GM12864 (cell line): ENCODE data around the gene RERG.

Source experiments
- DNase-seq: peaks from one replicate; pipeline ENCODE4 v3.0.0-alpha.2; 2011; ENCODE audit warnings: low read depth
- H3K4me3 ChIP-seq: 2 replicates; pipeline ENCODE4 v1.5.1; 2011; ENCODE audit warnings: mild to moderate bottlenecking, low read depth, low read length, control low read depth
- TF ChIP-seq, protein P1 (sequence below): IDR thresholded peaks from 2 replicates; pipeline ENCODE4 v1.5.1; 2011; ENCODE audit warnings: low read depth, mild to moderate bottlenecking, moderate library complexity, low read length, control low read depth, inconsistent platforms; ENCODE audit errors: missing control alignments

The RERG gene

DNA sequence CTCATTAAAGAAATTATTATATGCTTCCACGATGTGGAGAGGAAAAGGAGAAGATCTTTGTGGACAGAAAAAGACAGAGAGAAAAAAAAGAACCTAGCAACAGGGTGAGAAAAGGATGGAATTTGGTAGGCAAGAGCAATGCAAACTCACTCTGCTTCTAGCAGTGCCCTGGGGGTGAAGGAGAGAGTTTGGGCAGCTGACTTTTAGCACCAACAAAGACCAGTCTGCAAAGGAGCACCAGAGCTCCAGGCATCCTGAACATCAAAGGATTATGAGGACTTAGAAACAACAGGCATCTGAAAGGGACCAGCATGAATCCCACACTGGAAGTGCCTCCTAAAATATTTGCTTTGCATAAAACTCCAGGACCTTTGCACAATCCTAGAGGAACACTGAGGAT, 32.8 kb upstream of the RERG start:
- H3K4me3 ChIP-seq = no peak overlapping the region
- TF ChIP-seq, protein P1, sequence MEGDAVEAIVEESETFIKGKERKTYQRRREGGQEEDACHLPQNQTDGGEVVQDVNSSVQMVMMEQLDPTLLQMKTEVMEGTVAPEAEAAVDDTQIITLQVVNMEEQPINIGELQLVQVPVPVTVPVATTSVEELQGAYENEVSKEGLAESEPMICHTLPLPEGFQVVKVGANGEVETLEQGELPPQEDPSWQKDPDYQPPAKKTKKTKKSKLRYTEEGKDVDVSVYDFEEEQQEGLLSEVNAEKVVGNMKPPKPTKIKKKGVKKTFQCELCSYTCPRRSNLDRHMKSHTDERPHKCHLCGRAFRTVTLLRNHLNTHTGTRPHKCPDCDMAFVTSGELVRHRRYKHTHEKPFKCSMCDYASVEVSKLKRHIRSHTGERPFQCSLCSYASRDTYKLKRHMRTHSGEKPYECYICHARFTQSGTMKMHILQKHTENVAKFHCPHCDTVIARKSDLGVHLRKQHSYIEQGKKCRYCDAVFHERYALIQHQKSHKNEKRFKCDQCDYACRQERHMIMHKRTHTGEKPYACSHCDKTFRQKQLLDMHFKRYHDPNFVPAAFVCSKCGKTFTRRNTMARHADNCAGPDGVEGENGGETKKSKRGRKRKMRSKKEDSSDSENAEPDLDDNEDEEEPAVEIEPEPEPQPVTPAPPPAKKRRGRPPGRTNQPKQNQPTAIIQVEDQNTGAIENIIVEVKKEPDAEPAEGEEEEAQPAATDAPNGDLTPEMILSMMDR = no peak
- DNase-seq = no peak

DNA sequence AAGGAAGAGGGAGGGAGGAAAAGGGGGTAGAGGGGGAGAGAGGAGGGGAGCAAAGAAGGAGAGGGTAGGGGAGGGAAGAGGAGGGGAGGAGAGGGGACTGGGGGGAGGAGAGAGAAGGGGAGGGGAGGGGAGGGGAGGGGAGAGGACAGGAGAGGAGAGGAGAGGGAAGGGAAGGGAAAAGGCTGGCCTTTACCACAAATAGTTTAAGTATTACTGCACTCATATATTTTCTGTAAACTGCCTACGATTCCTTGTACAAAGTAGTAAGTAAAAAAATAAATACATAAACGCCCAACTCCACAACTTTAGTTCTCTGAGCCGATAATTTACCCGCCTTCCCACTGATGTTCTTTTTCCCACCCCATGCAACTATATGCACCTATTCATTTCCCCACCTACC, 23.7 kb upstream of the RERG start:
- no peak overlapping the region for H3K4me3 ChIP-seq
- TF ChIP-seq, protein P1 = no peak
- no peak for DNase-seq

DNA sequence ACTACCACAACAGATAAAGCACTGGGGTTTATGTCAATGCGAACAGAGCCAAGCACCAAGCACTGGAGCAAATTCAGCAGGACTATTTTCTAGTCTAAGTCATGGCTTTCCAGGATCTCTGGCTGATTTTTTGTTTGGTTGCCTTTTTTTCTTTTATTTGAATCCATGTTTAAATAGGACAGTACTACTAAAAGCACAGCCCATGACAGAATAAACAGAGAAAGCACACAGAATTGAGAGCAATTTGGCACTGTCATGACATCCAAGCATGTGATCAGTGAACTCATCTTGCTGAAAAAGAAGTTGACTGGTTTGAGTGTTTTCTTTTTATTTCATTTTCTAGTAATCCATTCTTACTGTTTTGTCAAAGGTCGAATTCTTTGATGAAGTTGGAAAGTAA, 23.1 kb upstream of the RERG start:
- H3K4me3 ChIP-seq = no peak overlapping the region
- TF ChIP-seq, protein P1 = no peak
- no peak for DNase-seq

DNA sequence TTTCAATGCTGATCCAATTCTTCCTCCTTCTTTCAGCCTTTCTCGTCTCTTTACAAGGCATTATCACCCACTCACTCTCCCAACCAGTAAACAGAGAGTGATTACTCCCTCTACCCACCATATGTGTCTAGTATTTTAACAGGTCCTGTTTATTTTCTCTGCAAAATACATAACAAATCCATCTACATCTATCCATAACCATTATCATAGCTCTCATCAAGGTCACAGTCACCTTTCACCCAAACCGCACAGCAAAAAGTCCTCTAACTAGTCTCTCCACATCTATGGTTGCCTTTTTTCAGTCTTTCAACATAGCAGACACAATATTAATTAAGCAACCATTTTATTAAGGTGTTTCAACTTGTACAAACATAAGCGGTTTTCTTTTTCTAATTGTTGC, 21.9 kb upstream of the RERG start:
- DNase-seq = no peak
- H3K4me3 ChIP-seq = no peak overlapping the region
- TF ChIP-seq, protein P1 = no peak

DNA sequence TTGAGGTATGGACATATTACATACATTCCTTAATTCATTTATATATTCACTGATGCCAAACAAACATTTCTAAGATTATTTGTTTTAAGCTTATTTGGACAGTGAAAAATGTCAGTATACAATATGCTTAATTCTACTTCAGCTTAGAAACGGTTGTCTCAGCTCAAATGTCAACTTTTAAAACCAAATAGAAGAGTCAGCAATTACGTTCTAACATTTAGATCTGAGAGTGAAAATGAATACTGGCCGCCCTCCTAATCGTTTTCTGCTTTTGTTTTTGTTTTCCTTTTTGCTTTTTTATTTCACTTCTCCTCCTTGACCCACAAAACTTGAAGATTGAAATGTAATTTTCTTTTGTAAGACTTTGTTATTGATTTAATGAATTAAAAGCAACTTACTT, 19.7 kb upstream of the RERG start:
- H3K4me3 ChIP-seq = no peak overlapping the region
- TF ChIP-seq, protein P1 = no peak
- no peak for DNase-seq

DNA sequence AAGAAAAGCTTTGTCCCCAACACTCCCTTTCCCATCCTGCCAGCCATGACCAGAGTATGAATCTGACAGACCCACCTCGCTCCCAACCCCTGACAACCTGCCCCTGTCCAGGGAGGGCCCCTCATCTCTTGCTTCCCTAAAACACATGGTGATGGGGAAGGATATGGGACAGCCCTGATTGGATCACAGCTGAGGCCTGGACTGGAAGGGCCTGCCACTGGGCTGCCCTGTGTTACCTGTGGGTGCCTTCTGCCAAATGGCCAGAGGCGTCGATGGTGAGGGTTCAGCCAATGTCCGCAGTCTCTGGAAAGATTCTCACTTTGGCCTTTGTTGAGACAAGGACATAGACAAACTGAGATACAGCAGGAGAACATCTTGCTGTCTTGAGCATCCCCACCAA, 13.3 kb upstream of the RERG start:
- TF ChIP-seq, protein P1 = no peak
- DNase-seq = no peak
- no peak overlapping the region for H3K4me3 ChIP-seq

DNA sequence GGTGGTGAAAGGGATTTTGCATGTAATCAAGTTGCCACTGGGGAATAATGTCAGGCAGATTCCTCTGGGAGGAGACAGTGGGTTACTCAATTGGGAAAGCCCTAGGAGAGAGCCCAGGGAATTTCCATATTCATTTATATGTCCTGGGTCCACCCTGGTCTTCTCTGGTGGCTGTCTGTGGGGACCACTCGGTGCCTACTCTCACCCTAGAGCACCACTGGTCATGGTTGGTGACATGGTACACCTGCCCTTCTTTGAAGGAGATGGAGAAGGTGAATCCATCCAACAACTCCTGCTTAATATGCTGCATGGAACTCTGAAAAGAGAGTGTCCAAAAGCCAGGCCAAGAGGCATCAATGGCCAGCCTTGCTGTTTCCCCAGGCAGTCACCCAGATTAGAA, 12.8 kb upstream of the RERG start:
- no peak for DNase-seq

More for the DNA sequence above, 12.8 kb upstream of the RERG start:
- TF ChIP-seq, protein P1 = no peak
- H3K4me3 ChIP-seq = no peak overlapping the region
